ENCODE measurements around the gene ABHD10.
A peak's percentile ranks its signal among the peaks of the same experiment; 100 is the strongest.

Gene ABHD10

DNA sequence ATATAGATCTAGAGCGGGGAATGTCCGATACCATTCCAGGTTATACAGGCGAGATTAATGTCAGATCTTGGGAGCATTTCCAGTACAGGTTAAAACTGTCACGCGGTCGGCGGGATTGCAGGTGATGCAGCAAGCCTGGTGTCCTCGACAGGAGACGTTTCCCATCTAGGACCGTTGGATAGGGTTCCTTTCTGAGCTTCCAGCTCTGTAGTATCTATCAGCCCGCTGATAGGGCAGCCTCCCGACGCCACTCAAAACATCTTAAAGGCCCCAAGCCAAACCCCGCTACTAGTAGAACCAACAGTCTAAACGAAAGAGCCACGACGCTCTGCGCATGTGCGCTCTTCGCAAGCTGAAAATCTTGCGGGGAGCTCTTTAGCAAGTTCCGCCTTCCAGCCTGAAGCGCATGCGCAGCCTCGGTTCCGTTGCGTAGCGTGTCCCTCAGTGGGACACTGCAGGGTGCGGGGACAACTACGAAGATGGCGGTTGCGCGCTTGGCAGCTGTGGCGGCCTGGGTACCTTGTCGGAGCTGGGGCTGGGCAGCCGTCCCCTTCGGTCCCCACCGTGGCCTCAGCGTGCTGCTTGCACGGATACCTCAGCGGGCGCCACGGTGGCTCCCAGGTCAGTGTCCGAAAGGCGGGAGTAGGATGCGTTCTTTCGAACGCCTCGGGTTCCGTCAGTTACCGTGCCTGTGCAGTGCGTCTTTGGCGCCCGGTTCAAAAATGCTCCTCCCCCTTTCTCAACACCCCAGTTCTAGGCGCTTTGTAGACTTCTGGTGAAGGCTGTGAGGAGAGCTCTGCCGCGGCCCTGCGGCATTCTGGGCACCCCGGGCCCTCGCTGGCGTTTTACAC is at the start of gene ABHD10:
ABHD10 (plus strand) TSS at position 444 of the 851 bp plus-strand sequence; CDS start at position 480, 36 bp downstream.
- peak; percentile 94 for DNase-seq

DNA sequence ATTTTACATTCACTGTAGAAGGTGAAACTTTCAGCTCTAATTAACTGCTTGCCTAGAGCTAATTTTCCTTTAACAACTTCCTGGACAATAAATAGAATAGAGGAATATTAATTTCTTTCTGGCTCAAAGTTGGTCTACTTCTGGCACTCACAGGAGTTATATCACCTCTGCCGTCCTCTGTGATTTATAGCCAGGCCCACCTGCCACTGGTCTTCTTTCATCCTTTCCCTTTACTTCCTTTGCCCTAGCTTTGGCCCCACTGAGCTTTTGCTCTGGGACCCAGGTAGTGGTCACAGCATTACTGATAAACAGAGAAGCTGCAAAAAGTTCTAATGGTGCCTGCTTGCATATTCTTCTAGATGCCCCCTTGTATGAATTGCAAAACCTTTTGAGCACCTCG is 49.3 kb upstream of the ABHD10 start:
- no peak for DNase-seq

DNA sequence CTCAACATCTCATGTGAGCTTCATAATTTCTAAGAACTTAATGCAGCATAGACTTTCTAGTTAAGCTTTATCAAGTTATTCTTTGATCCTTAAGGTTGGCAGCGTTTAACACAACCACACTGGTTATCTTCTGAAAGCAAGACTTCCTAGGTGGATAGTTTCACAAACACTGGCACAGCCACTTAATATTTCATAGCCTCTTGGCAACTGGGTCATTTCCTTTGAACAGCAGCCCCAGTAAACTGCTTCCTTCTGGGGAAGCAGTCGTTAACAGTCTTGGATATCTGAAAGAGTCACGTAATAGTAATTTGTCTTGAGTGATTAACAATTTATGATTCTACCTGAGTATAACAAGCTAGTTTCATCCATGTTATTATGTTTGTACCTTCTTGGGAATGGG is 45.9 kb upstream of the ABHD10 start:
- no peak for DNase-seq

- no peak for DNase-seq
Observed at GRCh38 chr3:111936191-111936841, 42.5 kb upstream of the ABHD10 start.

DNA sequence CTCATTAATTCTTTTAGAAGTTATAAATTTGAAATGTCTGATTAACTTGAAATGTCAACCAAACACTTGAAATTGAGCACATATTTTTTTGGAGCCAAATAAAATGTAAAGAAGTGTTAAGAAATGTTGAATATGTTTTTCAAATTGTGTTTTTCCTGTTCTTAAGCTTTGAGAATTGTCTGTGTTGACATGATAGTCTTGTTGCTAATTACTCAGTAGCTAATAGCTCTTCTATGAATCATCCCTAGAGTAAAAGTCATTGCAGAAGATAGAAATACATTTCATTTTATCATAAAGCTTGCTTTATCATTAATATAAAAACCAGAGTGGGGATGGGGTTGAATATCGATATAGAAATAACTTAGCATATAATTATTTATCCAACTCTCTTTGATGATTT is 41.9 kb upstream of the ABHD10 start:
- no peak for DNase-seq

DNA sequence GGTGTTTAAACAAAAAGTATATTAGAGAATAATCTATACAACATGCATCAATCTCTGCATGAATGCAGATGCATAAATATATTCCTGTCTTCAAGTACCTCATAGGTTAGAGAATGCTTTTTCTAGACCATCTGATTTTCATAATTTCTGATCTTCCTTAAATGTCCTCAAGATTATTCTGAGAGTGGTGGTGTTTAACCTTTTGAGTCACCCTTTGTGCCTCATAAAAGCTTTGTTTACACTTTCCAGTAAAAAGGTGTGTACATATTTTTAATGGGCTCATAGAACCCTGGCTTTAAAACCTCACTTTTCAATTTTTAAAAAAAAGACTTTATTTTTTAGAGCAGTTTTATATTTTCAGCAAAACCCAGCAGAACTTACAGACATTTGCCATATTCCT is 41.0 kb upstream of the ABHD10 start:
- DNase-seq: no peak

- DNase-seq: no peak
Observed at GRCh38 chr3:111939873-111940272, 39.0 kb upstream of the ABHD10 start.

GRCh38 chr3:111943533-111943932 is 35.3 kb upstream of the ABHD10 start:
- no peak for DNase-seq

DNA sequence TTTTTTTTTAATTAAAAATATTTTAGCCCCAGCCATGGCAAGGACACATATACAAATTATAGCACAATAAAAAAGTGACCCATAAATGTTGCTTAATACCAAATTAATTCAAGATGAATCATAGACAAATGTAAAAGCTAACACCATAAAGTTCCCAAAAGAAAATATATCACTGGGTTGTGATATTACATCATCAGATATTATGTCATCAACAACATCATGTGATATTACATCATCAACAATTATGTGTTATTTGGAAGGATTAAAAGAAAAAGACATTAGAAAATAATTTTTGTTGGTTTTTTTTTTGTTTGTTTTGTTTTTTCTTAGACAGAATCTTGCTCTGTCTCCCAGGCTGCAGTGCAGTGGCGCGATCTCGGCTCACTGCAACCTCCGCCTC is 34.5 kb upstream of the ABHD10 start:
- no peak for DNase-seq

- no peak for DNase-seq
Observed at GRCh38 chr3:111947231-111947630, 31.6 kb upstream of the ABHD10 start.

DNA sequence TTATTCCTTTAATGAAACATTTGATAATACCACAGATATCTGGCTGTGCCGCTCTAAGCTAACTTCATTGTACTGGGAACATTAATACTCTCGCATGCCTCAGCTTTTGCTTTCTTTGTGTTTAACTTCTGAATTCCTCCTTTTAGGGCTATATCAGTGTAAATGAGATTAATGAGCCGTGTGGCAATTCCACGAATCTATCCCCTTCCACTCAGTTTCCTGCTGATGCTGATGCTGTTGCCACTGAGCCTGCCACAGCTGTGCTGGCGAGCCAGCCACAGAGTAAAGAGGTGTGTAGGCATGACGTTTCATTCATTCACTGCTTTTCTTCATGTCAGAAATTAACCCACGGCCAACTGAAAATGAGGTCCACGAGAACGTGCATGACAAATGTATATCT is 30.0 kb upstream of the ABHD10 start:
- no peak for DNase-seq

DNA sequence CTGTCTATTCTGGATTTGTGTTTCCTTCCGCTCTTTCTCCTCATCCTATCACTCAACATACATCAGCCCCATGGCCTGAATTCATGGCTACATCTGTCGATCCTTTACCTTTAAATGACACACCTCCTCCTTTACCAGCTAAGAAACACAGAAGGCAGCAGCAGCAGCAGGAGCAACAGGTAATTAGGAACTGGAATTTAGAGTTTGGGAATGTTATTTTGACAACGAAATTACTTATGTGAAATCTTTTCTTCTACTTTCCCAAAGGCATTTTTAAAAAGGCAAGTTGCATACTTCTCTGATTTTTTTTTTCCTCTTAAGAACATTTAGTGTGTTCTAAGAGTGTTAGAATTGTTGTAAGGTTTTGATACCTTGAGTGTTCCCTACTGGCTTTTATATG is 29.1 kb upstream of the ABHD10 start:
- no peak for DNase-seq

DNA sequence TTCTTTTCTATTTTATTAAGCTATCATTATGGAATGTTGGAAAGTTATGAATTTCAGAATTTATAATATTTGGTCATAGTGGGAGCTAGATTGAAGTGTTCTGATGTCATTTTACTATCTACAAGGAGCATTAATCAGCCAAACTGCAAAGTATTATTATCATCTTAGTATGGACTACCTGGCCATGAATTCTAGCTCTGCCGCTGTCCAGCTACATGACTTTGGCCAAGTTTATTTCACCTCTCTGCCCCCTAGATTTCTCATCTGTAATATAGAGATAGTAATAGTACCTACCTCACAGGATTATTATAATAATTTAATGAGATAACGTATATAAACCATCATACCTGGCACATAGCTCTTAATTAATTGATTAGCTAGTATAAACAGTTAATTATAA is 27.8 kb upstream of the ABHD10 start:
- no peak for DNase-seq

GRCh38 chr3:111952086-111952485 is 26.7 kb upstream of the ABHD10 start:
- DNase-seq: no peak

DNA sequence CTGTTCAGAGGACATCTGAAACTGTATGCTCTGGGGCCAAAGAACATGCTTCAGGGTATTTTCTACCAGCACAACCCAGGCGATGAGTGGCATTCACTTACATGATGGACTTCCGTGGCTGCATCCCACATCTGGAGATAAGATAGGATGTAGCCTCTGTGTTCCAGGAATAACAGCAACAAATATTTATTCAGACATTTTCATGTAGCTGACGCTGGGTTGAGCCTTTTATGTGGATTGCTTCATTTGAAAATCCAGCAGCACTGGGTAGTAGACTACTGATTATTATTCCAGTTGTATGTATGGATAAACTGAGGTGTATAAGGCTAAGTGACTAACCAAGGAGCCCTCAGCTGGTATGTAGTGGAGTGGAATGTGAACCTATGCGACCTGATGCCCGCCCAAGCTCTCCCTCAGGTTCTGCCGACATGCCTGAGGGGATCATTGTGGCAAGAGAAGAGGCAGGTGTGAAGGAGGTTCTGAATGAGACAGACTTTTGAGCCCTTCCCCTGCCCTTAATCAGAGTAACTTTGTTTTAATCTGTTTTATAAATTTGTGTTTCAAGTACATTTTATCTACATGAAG is 25.9 kb upstream of the ABHD10 start:
- DNase-seq: no peak

DNA sequence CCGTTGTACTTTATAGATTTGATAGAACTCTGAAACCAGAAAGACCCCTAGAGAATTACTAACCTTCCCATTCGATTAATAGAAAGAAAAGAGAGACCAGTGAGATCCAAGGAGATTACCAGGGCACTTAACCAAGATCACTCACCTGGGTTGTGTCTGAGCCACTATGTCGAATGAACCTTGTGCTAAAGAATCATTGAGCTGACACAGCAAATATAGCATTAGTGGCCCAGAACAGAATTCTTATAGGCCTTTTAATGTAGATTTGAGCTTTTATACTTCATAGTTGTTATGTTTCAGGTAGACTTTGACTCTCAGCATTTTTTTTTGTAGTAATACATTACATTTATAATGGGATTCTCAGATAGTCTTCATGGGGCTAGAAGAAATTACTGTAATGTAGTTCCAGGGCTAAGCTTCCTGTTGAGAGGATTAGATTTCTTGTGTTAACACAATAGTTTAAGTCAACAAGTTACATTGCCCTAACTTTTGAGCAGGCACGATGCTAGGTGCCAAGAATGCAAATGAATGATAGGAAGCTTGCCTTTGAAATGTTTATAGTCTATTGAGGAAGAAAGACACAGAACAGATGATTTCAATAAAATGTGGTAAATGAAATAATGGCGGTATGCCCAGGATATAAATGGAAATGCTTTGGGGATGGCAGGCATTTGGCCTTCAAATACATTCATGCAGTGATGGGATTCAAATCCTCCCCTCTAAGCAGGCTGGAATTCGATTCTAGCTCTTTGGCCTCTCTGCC is 24.4 kb upstream of the ABHD10 start:
- no peak for DNase-seq

DNA sequence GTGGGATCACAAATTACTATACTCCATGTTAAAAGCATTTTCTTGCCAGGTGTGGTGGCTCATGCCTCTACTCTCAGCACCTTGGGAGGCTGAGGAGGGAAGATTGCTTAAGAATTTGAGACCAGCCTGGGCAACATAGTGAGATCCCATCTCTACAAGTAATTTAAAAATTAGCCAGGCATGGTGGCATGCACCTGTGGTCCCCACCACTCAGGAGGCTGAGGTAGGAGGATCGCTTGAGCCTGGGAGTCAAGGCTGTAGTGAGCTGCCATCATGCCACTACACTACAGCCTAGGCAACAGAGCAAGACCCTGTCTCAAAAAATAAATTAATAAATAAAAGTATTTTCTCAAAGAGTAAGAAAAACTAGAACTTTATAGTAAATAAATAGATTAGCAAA is 22.9 kb upstream of the ABHD10 start:
- no peak for DNase-seq

GRCh38 chr3:111956449-111956848 is 22.4 kb upstream of the ABHD10 start:
- DNase-seq: no peak

DNA sequence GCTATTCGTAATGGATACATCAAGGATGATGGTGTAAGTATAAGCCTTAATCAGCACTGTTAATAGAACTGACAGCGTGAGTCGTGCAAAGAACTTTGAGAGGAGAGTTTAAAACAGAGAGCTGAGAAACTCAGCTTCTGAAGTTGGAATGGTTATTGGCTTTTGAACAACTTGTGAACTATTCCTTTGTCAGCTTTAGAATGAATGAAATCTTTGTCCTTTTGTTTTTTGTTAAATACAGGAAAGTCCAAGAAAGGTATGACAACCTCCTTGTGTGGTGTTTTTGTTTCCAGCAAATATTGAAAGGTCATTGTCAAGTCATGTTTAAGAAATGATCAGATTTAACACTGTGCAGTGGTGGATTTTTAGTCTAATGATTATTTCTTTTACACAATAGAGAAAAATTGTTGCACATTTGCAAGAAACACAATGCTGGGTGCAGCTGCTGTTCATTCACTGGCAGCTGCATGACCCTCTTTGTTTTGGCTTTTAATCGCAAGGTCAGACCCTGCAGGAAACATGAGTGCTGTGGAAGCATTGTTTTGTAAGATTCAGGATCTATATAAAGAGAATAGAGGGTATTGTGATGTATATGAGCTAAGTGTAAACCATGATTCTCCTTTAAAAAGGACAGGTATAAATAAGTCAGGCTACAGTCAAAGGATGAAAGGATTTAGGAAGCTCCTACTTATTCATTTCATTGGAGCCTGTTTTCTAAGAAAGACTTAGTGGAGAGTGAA is 21.7 kb upstream of the ABHD10 start:
- no peak for DNase-seq

DNA sequence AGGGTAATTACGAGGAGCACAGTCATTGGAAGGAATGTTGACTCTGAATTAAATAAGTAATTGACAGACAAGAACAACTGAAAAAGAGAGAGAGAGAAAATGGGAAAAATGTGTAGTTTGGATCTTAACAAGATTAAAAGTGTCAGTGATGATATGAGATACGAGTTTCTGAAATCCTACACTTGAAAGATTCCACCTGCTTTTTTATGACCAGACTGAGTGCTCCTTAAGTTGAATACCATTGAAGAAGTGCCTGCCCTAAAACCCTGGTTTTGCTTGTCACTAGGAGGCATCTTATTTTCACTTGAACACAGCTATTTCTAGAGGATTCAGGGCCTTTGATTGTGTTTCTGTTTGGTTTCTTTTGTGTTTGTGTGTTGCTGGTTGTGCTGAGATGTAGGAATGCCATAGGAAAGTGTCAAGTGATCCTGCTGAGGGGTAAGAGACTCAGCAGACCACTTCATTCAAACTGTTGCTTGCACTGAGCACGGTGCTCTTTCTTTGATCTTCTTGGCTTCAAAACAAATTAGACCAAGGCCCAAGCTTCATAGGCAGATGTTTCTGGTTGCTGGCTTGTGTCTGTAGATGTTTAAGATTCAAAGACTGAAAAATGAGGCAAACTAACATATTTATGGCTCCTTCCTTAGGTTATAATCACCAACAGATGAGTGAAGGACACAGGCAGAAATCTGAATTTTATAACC is 17.2 kb upstream of the ABHD10 start:
- DNase-seq: no peak

DNA sequence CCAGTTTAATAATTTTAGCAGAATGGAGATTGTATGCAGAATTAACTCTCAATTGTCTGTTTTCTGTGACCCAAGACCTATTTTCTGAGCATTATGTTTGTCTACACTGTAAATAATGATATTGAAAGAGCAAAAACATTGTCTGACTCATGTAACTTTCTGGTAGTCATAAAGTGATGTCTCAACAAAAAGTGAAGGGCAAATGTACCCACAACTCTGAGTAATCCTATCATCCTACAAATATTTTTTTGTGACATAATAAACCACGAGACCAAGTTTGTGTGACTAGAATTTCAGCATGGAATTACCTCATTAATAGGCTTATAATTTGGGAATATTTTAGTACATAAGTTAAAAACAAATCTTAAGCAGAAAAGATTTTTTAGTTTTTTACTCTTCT is 15.4 kb upstream of the ABHD10 start:
- no peak for DNase-seq

DNA sequence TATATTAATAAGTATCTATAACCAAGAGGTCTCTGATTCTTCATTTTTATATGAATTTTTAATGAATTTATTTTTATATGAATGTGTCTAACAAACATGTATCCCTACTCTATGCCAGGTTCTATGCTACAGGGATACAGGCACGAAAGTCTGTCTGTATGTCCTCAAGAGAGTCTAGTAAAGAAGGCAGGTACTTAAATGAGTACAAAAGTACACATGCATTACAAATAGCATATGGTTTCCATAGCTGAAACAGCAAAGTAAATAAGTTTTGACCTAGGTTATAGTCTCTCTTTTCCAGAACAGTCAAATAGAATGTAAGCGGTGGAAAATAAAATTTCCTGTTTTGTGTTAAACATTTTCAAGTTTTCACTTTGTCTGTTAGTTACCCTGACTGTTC is 13.3 kb upstream of the ABHD10 start:
- no peak for DNase-seq

Measured in right forelimb (tissue), 1 donor.